ENCODE results near the gene CITED2. TPM values are rescaled to one million over a fixed set of nuclear protein-coding genes. Genes with fewer than 3 reads are reported as not detected.

The CITED2 gene
- total RNA-seq, 1 experiment from 2014 or later: 46.1 TPM

DNA sequence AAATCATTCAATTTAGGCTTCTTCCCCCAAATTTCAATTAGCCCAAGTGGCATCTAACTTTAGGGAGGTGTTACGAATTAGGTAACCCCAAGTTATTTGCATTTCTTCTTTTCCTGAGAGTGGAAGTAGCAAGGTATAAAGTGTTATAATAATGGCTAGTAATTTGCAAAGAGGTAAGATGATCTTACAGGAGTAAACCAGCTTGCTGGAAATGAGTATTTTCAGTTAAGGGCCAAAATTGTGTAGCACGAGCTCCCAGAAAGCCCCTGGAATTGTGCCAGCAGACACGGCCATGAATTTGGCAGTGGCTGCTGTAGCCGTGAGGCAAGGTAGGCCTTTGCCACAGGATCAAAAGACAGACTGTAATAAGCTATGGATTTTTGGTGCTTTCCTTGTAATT lies 38.0 kb downstream of the CITED2 start:
- Histone ChIP-seq H3K9ac (ENCODE audit: low read length) (no peak overlapping the region), H3K9me3 (ENCODE audit: control insufficient read depth in 1 of 2, insufficient read depth in 1 of 2, low read depth in 1 of 2, low read length in 2 of 2) (no peaks in the 10 kb centered on the region), H3K4me3 (replicated peaks in 1 of 2; ENCODE audit: low read depth in 1 of 2, low read length in 2 of 2) (no peak overlapping the region), H3K9me2 (ENCODE audit: insufficient read depth) (no peaks in the 10 kb centered on the region), H3K27me3 (ENCODE audit: insufficient read depth, low read length) (no peaks in the 10 kb centered on the region), H2AFZ (ENCODE audit: low read depth, low read length, poor library complexity, severe bottlenecking) (no peak overlapping the region), H4K20me1 (ENCODE audit: insufficient read depth) (no peaks in the 10 kb centered on the region), H3K4me2 (ENCODE audit: low read length) (no peak overlapping the region), H3K36me3 (ENCODE audit: control insufficient read depth in 1 of 2, insufficient read depth in 2 of 2, low read length in 2 of 2) (no peaks in the 10 kb centered on the region), H3K4me1 (ENCODE audit: control insufficient read depth in 1 of 2, insufficient read depth in 2 of 2, low read length in 2 of 2) (no peaks in the 10 kb centered on the region), H3K79me2 (ENCODE audit: insufficient read depth, low read length) (no peaks in the 10 kb centered on the region), H3K27ac (ENCODE audit: low read depth, low read length) (no peak overlapping the region)
- ChIA-PET POLR2A (no interaction called here), CTCF (no interaction called here), RAD21 (ENCODE audit: low non-redundant PET in 1 of 2, low total read pairs in 2 of 2, uncharacterized antibody in 2 of 2, unreplicated experiment in 2 of 2) (no interaction called here)
- ATAC-seq (no peak), DNase-seq (ENCODE audit: low read depth, low spot score) (no peak)
- intact Hi-C loops (cut with micrococcal nuclease): no loop called here
- BruUV-seq (replicated peaks): no TSS peak
- TF ChIP-seq SRF (IDR thresholded peaks at IDR 0.05; ENCODE audit: low read depth) (no peak), CBX3 (IDR thresholded peaks at IDR 0.05; ENCODE audit: low read depth) (no peak), EZH2 (IDR thresholded peaks at IDR 0.05) (no peak), ZNF274 (IDR thresholded peaks at IDR 0.05; ENCODE audit: low read depth, low read length) (no peak), SIN3A (IDR thresholded peaks at IDR 0.05; ENCODE audit: low read depth) (no peak), POLR2AphosphoS5 (IDR thresholded peaks at IDR 0.05; ENCODE audit: low read depth, low read length) (no peak), JUND (IDR thresholded peaks at IDR 0.05) (no peak), ELF1 (IDR thresholded peaks at IDR 0.05; ENCODE audit: borderline replicate concordance, low read depth) (no peak)
- TF ChIP-seq, protein P1, sequence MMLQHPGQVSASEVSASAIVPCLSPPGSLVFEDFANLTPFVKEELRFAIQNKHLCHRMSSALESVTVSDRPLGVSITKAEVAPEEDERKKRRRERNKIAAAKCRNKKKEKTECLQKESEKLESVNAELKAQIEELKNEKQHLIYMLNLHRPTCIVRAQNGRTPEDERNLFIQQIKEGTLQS (IDR thresholded peaks at IDR 0.05): no peak

DNA sequence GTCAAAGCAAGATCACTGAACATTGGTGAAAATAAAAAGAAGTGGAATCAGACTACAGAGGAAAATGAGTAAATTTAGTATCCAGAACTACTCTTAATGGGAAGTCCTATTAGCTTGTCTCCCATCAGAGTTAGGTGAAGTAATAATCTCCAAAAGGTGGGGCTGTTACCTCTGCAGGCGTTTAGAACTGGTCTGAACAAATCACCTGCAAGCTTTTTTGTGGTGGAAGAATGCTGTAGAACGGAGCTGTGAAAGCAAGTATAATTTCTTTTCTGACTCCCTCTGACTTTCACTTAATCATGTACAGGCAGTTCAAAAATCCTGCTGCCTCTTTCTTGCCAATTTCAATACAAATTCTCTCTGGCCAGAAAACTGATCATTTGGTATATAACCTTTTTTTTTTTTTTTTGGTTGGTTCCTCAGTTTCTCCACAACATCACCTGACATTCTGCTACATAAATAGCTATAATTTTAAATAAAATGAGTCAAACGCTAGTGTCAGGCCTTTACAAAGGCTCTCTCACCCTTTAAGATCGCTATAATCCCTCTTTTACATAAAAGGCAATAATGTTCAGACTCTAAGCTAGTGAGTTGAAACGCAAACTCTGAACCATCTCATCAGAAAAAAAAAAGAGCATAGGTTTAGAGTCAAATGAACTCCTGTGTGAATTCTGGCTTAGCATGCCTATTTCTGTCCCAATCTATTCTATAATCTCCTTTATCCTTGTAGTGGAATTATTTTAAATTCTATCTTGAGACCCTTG lies 38.8 kb downstream of the CITED2 start:
- CTCF ChIA-PET: no interaction called here
- Histone ChIP-seq H3K27ac (ENCODE audit: low read depth, low read length) (no peak overlapping the region), H3K9me3 (ENCODE audit: control insufficient read depth in 1 of 2, insufficient read depth in 1 of 2, low read depth in 1 of 2, low read length in 2 of 2) (no peaks in the 10 kb centered on the region), H3K4me3 (replicated peaks in 1 of 2; ENCODE audit: low read depth in 1 of 2, low read length in 2 of 2) (no peak overlapping the region), H3K36me3 (ENCODE audit: control insufficient read depth in 1 of 2, insufficient read depth in 2 of 2, low read length in 2 of 2) (no peaks in the 10 kb centered on the region), H4K20me1 (ENCODE audit: insufficient read depth) (no peaks in the 10 kb centered on the region), H3K4me1 (ENCODE audit: control insufficient read depth in 1 of 2, insufficient read depth in 2 of 2, low read length in 2 of 2) (no peaks in the 10 kb centered on the region), H3K4me2 (ENCODE audit: low read length) (no peak overlapping the region), H3K9me2 (ENCODE audit: insufficient read depth) (no peaks in the 10 kb centered on the region), H3K9ac (ENCODE audit: low read length) (no peak overlapping the region), H3K79me2 (ENCODE audit: insufficient read depth, low read length) (no peaks in the 10 kb centered on the region), H3K27me3 (ENCODE audit: insufficient read depth, low read length) (no peaks in the 10 kb centered on the region), H2AFZ (ENCODE audit: low read depth, low read length, poor library complexity, severe bottlenecking) (no peak overlapping the region)
- no TSS peak for BruUV-seq (replicated peaks)
- ATAC-seq: no peak
- intact Hi-C loops (cut with micrococcal nuclease): no loop called here
- DNase-seq (ENCODE audit: low read depth, low spot score): no peak
- POLR2A ChIA-PET: no interaction called here
- RAD21 ChIA-PET (ENCODE audit: low non-redundant PET in 1 of 2, low total read pairs in 2 of 2, uncharacterized antibody in 2 of 2, unreplicated experiment in 2 of 2): no interaction called here
- no peak for TF ChIP-seq YY1 (IDR thresholded peaks at IDR 0.05; ENCODE audit: extremely low read depth, insufficient replicate concordance, low read depth, low read length)

Data from HCT116 (cell line).